NCI-H187 treated with DMSO at 0.1 percent for 48 hours (cell line): ENCODE results near the gene PTPN22.

Source experiments
- DNase-seq: peaks from one replicate; lab custom pipeline; 2025; lab: John Stamatoyannopoulos, UW

The PTPN22 gene

DNA sequence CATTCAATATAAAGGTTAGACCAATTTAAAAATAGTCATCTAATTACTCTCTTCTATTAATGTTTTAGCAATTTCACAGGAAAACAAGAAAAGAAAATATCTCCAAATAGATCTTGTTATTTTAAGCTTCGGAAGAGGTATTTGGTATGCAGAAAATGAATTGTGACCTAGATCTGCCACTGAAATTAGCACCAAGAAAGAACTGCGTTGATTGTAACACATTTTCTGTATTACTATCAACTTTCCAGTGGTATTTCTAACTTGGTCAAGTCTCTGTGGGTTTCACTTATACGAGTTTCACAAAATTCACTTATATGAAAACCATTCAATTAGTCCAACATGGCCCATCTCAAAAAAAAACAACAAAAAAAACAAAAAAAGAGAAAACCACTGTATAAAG lies 71.0 kb downstream of the PTPN22 start:
- DNase-seq = no peak

DNA sequence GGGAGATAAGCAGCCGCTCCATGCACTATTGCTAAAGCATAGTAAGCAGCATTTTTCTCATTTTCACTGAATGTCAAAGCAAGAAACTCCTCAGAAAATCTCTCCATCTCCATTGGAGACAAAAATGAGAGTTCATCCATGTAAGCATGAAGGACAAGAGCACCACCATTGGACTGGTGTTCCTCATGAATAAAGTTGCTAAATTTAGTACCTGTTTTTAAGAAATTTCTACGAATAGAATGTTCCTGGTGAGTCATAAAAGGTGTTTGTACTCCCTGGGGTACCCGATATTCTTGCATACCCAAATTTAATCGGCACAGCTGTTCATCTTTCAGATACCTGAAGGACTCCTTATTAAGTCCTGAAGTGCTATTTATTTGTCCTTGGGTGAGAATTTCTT lies 74.0 kb downstream of the PTPN22 start:
- DNase-seq = no peak

DNA sequence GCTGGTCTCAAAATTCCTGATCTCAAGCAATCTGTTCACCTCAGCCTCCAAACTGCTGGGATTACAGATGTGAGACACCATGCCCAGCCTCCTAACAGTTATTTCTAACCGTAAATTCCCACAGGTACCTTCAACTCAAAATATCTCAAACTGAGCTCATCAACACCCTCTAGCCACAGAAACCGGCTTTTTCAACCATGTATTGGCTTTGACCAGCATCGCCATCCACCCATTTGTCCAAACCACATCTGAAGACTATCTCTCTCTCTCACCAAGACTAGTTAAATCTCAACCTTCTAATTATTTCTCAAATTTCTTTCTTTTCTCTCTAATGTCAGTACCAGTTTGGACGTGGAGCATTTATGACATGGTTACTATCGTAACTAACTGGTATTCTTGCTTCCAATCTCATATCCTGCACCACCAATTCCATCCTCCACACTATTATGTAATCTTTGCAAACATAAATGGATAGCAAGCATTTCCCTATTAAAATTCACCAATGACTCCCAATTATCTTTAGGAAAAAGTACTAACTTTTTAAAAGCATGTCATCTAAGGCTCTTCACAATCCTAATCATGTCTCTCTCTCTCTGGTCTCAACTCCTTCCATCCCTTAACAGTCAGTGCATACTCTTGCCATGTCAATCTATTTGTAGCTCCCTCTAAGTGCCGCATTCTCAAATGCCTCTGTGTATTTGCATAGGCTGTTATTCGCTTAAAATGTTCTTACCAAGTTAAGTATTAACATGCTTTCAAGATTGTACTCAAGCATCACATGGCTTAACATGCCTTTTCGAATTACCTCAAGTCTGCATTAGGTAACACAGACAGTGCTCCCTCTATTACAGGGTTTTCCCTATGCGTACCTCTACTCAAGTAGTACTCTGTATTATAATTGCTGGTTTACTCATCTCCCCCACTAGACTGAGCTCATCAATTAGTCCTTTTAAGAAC lies 77.4 kb downstream of the PTPN22 start:
- DNase-seq = no peak

DNA sequence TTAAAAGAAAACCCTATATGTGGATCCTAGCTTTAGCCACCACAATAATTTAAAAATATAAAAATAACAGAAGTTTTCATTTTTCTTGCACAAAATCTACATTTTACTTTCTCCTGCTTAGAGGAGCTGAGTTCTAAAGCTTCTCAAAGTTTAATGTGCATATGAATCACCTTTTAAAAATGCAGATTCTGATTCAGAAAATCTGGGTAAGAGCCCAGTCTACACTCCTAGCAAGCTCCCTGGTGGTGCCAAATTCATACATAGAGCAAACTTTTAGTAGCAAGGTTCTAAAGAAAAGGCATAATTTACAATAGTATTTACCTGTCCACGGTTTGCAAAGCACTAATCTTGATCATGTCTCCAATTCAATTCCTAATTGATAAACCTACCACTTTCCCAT lies 78.5 kb downstream of the PTPN22 start:
- DNase-seq = no peak

DNA sequence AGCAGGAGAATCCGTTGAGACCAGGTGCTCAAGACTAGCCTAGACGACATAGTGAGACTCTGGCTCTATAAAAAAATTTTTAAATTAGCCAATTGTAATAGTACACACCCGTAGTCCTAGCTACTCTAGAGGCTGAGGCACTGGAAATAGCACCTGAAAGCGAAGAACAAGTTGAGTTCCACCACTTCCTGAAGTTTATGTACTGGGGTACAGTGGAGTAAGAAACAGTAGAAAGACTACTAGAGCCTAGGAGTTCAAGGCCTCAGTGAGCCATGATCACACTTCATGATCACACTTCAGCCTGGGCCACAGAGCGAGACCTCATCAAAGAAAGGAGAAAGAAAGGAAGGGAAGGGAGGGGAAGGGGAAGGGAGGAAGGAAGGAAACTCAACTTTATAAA lies 79.0 kb downstream of the PTPN22 start:
- DNase-seq = no peak

DNA sequence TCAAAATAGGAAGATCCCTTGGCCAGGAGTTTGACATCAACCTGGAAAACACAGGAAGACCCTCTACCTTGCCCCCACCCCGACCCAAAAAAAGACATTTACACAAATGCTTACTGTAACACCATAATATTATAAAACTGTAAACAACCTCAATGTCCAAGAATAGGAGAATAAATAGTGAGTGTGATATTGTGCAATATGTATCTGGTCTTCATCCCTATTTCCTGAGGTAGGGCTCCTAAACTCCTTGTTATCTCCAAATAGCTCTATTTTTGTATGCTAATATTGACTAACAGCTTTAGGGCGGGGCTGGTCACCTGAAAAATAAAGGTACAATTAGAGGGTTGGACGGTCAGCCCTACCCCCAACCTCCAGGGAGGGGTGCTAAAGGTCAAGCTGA lies 82.7 kb downstream of the PTPN22 start:
- no peak for DNase-seq

DNA sequence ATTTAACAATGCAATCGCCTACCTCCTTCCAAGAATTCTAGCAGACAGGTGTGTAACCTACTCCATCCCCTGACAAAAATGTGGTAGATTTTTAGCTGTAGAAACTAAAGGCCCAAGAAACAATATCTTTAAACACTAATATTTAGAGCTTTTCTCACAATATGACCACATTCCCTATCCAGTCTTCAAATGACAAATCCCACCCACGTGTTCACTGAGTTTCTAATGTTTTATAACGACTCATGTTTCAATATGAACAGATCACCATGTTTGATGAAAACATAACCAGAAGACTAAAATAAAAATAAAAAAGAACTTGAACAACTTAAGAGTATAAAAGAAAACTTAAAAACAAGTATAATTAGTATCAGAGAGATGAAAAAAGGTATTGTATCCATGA lies 83.8 kb downstream of the PTPN22 start:
- DNase-seq = no peak

DNA sequence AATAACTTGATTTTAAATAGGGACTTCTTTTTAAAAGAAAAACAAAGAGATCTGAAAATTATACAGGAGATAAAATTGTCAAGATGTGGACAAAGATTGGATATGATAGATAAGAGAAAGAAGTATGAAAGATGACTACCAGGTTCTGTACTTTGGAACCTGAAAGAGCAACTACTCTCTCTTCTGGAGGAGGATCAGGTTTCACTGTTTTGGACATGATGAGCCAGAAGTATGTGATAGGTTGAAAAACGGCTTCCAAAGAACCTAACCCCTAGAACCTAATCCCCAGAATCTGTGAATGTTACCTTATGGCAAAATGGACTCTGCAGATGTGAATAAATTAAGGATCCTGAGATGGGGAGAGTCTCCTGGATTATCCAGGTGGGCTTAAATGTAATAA lies 85.4 kb downstream of the PTPN22 start:
- DNase-seq = no peak

DNA sequence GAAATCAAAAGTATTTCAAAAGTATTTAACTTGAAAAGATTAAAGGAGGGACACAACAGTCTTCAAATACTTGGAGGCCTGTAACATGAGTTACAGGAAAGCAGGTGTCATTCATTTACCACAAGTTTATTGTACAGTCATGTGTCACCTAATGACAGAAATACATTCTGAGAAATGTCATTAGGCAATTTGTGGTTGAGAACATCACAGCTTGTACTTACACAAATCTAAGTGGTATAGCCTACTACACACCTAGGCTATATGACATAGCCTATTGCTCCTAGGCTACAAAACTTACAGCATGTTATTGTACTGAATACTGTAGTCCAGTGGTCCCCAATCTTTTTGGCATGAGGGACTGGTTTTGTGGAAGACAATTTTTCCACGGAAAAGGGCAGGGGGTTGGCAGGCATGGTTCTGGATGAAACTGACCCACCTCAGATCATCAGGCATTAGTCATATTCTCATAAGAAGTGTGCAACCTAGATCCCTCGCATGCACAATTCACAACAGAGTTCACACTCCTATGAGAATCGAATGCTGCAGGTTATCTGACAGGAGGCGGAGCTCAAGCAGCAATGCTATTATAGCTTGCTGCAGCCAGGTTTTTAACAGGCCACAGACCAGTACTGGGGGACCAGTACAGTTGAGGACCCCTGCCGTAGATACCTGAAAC lies 87.3 kb downstream of the PTPN22 start:
- DNase-seq = no peak

DNA sequence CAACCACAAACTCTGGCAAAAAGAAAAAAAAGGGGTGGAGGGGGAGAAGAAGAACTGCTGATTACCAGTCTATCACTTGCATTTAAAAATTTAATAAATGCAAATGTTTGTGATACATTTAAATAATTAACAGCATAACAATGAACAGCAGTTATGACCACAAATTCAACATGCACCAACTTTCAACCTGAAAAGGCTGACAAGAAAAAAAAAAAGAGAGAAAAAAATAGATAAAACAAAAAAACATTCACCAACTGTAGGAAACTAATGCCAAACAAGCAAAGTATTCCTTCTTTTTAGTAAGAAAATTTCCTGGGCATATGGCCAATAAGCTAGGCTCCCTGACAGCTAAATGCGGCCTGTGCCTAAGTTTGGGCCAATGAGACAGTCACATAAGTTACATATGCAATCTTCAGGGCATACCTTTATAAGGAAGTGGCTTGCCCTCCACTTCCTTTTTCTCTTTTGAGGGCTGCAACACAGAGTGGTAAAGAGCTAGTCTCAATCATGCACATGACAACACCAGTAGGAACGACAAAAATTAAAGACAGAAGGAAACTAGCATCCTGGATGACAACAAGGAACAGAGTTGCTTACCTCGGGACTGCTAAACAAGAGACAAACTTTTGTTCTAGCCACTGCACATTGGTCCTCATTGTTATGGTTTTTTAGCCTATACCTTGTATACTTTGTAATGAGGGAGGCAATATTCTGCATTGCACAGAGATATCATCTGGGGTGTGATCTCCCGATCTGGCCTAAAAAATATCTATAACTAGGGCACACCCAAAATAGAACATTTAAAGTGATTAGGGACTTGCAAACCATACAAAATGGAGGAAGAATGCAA lies 88.0 kb downstream of the PTPN22 start:
- no peak for DNase-seq

DNA sequence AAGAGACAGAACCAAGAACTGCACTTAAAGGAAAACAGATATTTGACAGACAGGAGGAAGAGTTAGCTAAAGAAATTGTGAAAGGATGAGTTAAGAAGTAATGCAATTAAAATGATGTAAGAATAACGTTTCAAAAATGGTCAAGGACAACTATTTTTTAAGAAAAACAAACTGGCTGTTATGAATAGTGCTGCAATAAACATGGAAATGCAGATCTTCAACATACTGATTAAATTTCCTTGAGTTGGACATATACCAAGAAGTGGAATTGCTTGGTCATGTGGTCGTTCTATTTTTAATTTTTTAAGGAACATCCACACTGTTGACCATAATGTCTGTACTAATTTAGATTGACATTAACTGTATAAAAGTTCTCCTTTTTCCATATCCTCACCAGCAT lies 89.1 kb downstream of the PTPN22 start:
- no peak for DNase-seq

DNA sequence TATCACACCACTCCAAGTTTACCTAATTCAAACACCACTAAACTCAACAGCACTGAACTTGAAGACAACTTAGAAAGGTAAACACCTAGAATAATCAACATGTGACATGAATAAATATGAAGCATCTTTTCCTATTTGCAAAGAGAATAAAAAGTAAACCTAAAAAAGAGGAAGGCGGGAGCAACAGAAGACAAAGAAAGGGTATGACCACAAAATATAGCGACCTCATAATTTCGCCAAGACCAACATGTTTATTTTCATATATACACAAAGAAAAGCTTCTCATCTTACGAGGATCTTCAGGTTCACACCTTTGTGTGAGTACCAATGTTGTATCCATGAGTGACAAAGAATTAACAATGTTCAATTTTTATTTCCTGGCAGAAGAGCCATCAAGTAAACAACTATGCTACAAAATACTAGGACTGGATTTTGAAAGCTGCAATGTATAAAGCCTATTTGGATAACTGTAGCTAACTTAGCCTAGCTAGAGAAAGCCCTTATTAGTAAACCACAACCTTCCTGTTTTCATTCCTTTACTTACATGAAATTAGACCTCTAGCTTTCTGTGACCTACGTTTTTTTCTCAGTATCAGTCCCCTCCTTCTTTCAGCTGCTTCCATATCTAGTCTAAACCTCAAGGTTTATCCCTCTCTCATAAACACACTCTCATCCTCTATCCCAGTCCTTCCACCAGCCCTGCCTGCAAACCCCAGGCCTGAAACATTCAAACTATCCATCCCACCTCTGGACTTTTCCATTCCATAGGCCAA lies 91.0 kb downstream of the PTPN22 start:
- no peak for DNase-seq

DNA sequence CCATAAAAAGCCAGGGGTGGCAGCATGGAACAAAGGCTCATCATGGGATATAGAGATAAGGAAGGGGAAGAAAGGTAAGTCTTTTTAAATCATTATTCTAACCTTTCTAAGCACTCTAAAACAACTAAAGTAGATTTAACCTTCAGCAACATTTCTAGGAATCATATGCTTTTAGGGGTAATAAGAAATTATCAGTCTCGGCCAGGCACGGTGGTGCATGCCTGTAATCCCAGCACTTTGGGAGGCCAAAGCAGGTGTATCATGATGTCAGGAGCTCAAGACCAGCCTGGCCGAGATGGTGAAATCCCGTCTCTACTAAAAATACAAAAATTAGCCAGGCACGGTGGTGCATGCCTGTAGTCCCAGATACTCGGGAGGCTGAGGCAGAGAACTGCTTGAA lies 92.0 kb downstream of the PTPN22 start:
- no peak for DNase-seq

DNA sequence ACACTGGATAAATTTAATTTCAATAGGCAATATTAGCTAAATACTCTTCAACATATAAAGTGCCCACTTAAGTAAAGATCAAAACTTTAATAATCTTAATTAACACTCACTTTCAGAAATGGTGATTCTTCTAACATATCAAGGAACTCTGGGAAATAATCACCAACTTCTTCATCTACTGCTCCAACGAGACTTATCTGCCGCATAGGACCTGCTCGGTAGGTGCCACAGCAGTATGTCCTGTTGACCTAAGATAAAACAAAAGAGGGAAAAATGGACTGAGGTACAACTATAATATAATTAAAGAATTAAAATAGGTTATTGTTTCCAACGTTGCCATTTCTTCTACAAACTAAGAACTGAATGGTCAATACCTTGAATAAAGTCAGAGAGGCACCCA lies 94.0 kb downstream of the PTPN22 start:
- DNase-seq = no peak

DNA sequence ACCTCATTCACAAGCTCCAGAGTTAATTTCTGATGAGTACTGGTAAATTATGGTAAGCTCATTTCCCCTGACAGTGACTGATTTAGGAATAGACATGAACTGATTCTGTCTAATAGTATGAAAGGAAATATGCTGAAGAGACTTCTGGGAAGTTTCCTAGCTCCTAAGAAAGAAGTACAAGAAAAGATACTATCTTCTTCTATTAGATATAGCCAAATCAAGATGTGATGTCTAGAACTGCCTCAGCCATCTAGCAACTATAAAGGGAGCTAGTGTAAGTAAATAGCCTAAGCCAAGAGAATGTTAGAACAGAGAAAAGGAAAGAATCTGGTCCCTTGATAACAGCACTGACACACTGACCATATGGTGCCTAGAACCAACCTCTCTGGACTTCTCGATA lies 101.5 kb downstream of the PTPN22 start:
- no peak for DNase-seq

DNA sequence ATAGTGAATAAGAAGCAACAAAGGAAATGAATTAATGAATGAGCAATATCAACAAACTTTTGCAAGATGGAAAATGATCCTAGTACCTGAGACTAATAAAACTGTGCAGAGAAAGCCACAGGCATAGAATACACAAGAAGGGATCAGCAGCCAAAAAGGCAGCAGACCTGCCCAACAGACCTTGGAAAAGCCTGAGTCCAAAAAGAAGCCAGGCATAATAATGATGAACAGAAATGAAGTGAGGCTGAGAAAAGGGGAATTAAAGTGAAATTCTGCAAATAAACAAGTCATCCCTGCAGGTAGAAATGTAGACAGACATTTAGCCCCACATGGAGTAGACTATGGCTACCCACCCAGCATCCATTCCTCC lies 101.9 kb downstream of the PTPN22 start:
- no peak for DNase-seq

DNA sequence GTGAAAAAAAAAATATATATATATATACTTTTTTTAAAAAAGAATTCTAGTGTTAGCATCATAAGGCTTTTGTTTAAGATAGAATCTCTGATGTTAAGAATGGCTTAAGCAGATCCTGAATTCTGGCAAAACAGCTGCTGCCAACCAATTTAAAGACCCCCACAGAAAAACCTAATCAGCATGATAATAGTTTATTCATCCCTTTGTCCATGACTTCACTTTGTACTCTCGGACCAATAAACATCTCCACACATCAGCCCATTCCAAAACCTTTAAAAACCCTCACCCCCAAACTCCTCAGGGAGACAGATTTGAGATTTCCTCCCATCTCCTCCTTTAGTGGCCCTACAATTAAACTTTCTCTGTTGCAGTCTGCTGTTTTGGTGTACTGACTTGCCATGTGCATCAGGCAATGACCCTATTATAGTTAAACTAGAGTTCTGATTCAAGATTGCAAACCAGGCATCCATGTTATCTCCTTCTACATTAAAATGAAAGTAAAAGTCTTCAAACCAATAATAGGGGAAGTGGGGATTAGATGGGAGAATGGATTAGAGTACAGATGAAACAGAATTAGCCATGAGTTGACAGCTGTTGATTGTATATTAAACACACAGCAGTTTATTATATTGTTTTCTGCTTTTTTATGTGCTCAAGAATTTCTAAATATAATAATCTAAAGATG lies 102.5 kb downstream of the PTPN22 start:
- DNase-seq = no peak

DNA sequence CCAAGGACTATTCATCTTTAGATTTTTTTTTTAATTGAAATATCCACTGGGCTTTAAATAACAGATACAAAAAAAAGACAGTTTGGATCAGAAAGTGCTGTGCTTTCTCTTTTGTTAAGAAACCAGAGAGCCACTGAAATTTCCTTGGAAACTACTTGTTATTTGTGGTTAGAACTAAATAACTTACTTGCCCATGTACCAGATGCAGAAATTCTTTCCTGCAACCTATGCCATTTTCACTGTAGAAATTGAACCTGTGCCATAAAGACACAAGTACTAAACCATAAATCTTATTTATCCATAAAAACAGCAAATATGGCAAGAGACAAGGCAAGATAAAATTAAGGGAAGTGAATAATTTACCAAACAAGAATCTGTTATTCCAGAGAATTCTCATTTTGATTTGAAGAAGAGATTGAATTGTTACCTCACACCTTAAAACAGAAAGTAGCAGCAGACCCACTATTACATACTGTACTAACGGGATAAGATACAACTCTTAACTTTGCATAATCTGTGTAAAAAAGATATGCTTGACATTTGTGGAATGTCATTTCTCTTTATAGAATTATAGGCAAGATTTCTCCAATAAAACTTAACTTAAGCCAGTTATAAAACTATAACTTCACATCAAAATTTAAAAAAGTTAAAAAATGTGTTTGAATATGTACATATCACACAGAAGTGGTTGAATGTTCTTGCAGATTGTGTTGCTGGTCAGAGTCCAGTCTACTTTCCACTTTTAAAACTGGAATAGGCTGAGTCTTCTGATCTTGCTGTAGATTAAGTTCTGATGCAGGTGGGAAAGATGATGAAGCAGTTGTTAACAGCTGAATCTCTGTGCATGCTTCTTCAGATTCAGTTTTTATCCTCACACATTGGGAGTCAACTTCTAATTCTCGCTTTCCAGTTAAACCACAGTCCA lies 105.9 kb downstream of the PTPN22 start:
- DNase-seq = no peak
